Osteoblast (primary cell): ENCODE measurements around the gene NPIPA1. TPM values are rescaled to one million over a fixed set of nuclear protein-coding genes. Genes with fewer than 3 reads are reported as not detected.
A peak's percentile ranks its signal among the peaks of the same experiment; 100 is the strongest.
"Not testable (repeated sequence)": the region's sequence is repeated elsewhere in the genome, so short reads cannot be mapped to it uniquely, and the experiment has no call there.

ENCODE experiments used
- DNase-seq: peaks from one replicate; pipeline ENCODE4 v3.0.0; 2011; ENCODE audit warnings: low spot score, mixed read lengths; ENCODE audit not compliant: insufficient read length; ENCODE audit errors: missing footprints
- H2AFZ ChIP-seq: 2 replicates; pipeline ENCODE4 v1.6.0; 2011; ENCODE audit warnings: mild to moderate bottlenecking, low read length
- H3K27ac ChIP-seq: 2 replicates; pipeline ENCODE4 v1.5.1; 2011; ENCODE audit warnings: mild to moderate bottlenecking, low read depth, low read length, moderate library complexity
- H3K27me3 ChIP-seq: 2 replicates; pipeline ENCODE4 v1.6.0; 2012; ENCODE audit warnings: mild to moderate bottlenecking, control low read depth, inconsistent platforms, low read length, moderate library complexity; ENCODE audit not compliant: insufficient read depth
- H3K36me3 ChIP-seq: 2 replicates; pipeline ENCODE4 v1.5.1; 2011; ENCODE audit warnings: mild to moderate bottlenecking, low read length, control low read depth, moderate library complexity; ENCODE audit not compliant: insufficient read depth
- H3K4me1 ChIP-seq: 2 replicates; pipeline ENCODE4 v1.5.1; 2011; ENCODE audit warnings: mild to moderate bottlenecking, low read length, control low read depth, moderate library complexity; ENCODE audit not compliant: insufficient read depth
- H3K4me2 ChIP-seq: 2 replicates; pipeline ENCODE4 v1.6.0; 2011; ENCODE audit warnings: mild to moderate bottlenecking, low read length; ENCODE audit not compliant: insufficient read depth
- H3K4me3 ChIP-seq: fragments of 200-600 bp; sonication (generic); 3 replicates; pipeline ENCODE4 v1.5.1; 2012; ENCODE audit warnings: mild to moderate bottlenecking, low read length, inconsistent platforms; ENCODE audit not compliant: insufficient read depth
- H3K79me2 ChIP-seq: 2 replicates; pipeline ENCODE4 v1.6.0; 2012; ENCODE audit warnings: mild to moderate bottlenecking, low read length, control low read depth, inconsistent platforms; ENCODE audit not compliant: insufficient read depth
- H3K9me3 ChIP-seq: 2 replicates; pipeline ENCODE4 v1.5.1; 2011; ENCODE audit warnings: low read depth, low read length, control low read depth
- H4K20me1 ChIP-seq: 2 replicates; pipeline ENCODE4 v1.6.0; 2012; ENCODE audit warnings: mild to moderate bottlenecking, low read length, control low read depth; ENCODE audit not compliant: insufficient read depth
- total RNA-seq: library from RNA; depleted of rRNA; stranded (reverse); fragments of >200 nt; gene quantifications from 2 replicates; pipeline ENCODE4 v1.2.3, GENCODE V29; 2012

Gene NPIPA1
- total RNA-seq, 1 donor, result 52.1 TPM

GRCh38 chr16:14974331-14974655, 37.0 kb downstream of the NPIPA1 start:
- peak; percentile 27 for DNase-seq
- H2AFZ ChIP-seq, result peak overlapping the region; percentile 87

GRCh38 chr16:14974656-14975417, 37.6 kb downstream of the NPIPA1 start, which contains the start of gene PDXDC1:
TSS of gene PDXDC1 (plus strand) at chr16:14975026. CDS start at chr16:14975200, 174 bp downstream.
- Histone ChIP-seq H3K4me1 (peaks cover 12% of the 10 kb centered on the region), H3K27ac (peak within 1 kb of the TSS; percentile 90), H3K79me2 (peaks cover 51% of the 10 kb centered on the region), H4K20me1 (peaks cover 27% of the 10 kb centered on the region), H3K4me3 (peak within 1 kb of the TSS; percentile 95), H3K4me2 (peak within 1 kb of the TSS; percentile 89), H2AFZ (peak within 1 kb of the TSS; percentile 87)
- H3K36me3 ChIP-seq, H3K27me3 ChIP-seq, H3K9me3 ChIP-seq: not testable (repeated sequence)
- DNase-seq, result peak; percentile 98

More at GRCh38 chr16:14974331-14974655, 37.0 kb downstream of the NPIPA1 start:
- Histone ChIP-seq H3K27ac (peak overlapping the region; percentile 90), H3K79me2 (peaks cover 46% of the 10 kb centered on the region), H4K20me1 (peaks cover 26% of the 10 kb centered on the region), H3K4me3 (peak overlapping the region; percentile 95), H3K4me1 (peaks cover 12% of the 10 kb centered on the region), H3K4me2 (peak overlapping the region; percentile 89)
- H3K9me3 ChIP-seq, H3K27me3 ChIP-seq, H3K36me3 ChIP-seq: not testable (repeated sequence)

GRCh38 chr16:14975418-14976194, 38.4 kb downstream of the NPIPA1 start:
- Histone ChIP-seq H3K4me2 (peak overlapping the region; percentile 89), H3K79me2 (peaks cover 59% of the 10 kb centered on the region), H3K27ac (peak overlapping the region; percentile 90), H4K20me1 (peaks cover 30% of the 10 kb centered on the region), H3K4me1 (peaks cover 12% of the 10 kb centered on the region), H2AFZ (peak overlapping the region; percentile 54), H3K4me3 (peak overlapping the region; percentile 95)
- H3K27me3 ChIP-seq, H3K9me3 ChIP-seq, H3K36me3 ChIP-seq: not testable (repeated sequence)
- DNase-seq, result peak; percentile 54

- peaks cover 41% of the 10 kb centered on the region for H4K20me1 ChIP-seq
- H3K4me2 ChIP-seq, result peak overlapping the region; percentile 89
- H3K4me3 ChIP-seq, result peak overlapping the region; percentile 95
- H3K27me3 ChIP-seq, H3K27ac ChIP-seq, H2AFZ ChIP-seq, H3K36me3 ChIP-seq, H3K9me3 ChIP-seq: not testable (repeated sequence)
- peaks cover 74% of the 10 kb centered on the region for H3K79me2 ChIP-seq
- H3K4me1 ChIP-seq, result peaks cover 12% of the 10 kb centered on the region
- DNase-seq, result peak; percentile 50
Measured at GRCh38 chr16:14976971-14977736, 39.9 kb downstream of the NPIPA1 start.

- not testable (repeated sequence) for H3K4me3 ChIP-seq, H3K4me2 ChIP-seq, H3K36me3 ChIP-seq, H3K9me3 ChIP-seq, H3K27ac ChIP-seq, DNase-seq, H3K27me3 ChIP-seq, H2AFZ ChIP-seq
- Histone ChIP-seq H3K4me1 (peaks cover 12% of the 10 kb centered on the region), H3K79me2 (peaks cover 85% of the 10 kb centered on the region), H4K20me1 (peaks cover 46% of the 10 kb centered on the region)
Measured at GRCh38 chr16:14978281-14978680, 41.0 kb downstream of the NPIPA1 start.

- Histone ChIP-seq H4K20me1 (peaks cover 46% of the 10 kb centered on the region), H3K4me1 (peaks cover 12% of the 10 kb centered on the region), H3K79me2 (peaks cover 91% of the 10 kb centered on the region)
- H3K27me3 ChIP-seq, H3K4me2 ChIP-seq, DNase-seq, H3K36me3 ChIP-seq, H2AFZ ChIP-seq, H3K27ac ChIP-seq, H3K4me3 ChIP-seq, H3K9me3 ChIP-seq: not testable (repeated sequence)
Measured at GRCh38 chr16:14978908-14979307, 41.7 kb downstream of the NPIPA1 start.

GRCh38 chr16:14981234-14981633, 44.0 kb downstream of the NPIPA1 start:
- not testable (repeated sequence) for H3K4me1 ChIP-seq, H3K27ac ChIP-seq, H3K9me3 ChIP-seq, H3K27me3 ChIP-seq, H3K4me2 ChIP-seq, H3K36me3 ChIP-seq, H2AFZ ChIP-seq, H3K4me3 ChIP-seq
- Histone ChIP-seq H3K79me2 (peaks cover 89% of the 10 kb centered on the region), H4K20me1 (peaks cover 51% of the 10 kb centered on the region)
- DNase-seq, result peak; percentile 3

GRCh38 chr16:14982521-14982920, 45.3 kb downstream of the NPIPA1 start:
- peaks cover 49% of the 10 kb centered on the region for H4K20me1 ChIP-seq
- peaks cover 90% of the 10 kb centered on the region for H3K79me2 ChIP-seq
- H2AFZ ChIP-seq, H3K27me3 ChIP-seq, H3K4me1 ChIP-seq, DNase-seq, H3K4me3 ChIP-seq, H3K9me3 ChIP-seq, H3K4me2 ChIP-seq, H3K27ac ChIP-seq: not testable (repeated sequence)
- peaks cover 11% of the 10 kb centered on the region for H3K36me3 ChIP-seq
